ENCODE data around the gene SUCLG2. TPM values are rescaled to one million over a fixed set of nuclear protein-coding genes. Genes with fewer than 3 reads are reported as not detected.

SUCLG2 gene
- polyA plus RNA-seq, 1 donor (not counting 4 experiments of a cell fraction or from before 2014, with no cell fraction given) = 26.7 TPM

- Histone ChIP-seq H2AFZ (ENCODE audit: control insufficient read depth, low read length) (no peak overlapping the region), H3K4me1 (ENCODE audit: control insufficient read depth, extremely low read depth, insufficient read depth, low read length) (no peaks in the 10 kb centered on the region), H3K36me3 (ENCODE audit: control insufficient read depth in 2 of 2, extremely low read depth in 1 of 2, insufficient read depth in 2 of 2, low read length in 2 of 2) (no peaks in the 10 kb centered on the region), H3K79me2 (ENCODE audit: control insufficient read depth, insufficient read depth, low read length) (no peaks in the 10 kb centered on the region), H4K20me1 (ENCODE audit: control insufficient read depth, extremely low read depth, insufficient read depth, low read length) (no peaks in the 10 kb centered on the region), H3K9me1 (ENCODE audit: control insufficient read depth, extremely low read depth, insufficient read depth, low read length) (no peaks in the 10 kb centered on the region), H3K4me2 (ENCODE audit: control insufficient read depth, extremely low read depth, insufficient read depth, low read depth, low read length) (no peak overlapping the region), H3K27ac (ENCODE audit: control insufficient read depth, insufficient read depth, low read length) (no peak overlapping the region), H3K9me3 (ENCODE audit: control insufficient read depth, low read depth, low read length) (no peaks in the 10 kb centered on the region), H3K27me3 (ENCODE audit: control insufficient read depth, extremely low read depth, insufficient read depth, low read length) (no peaks in the 10 kb centered on the region), H3K9ac (ENCODE audit: control insufficient read depth, extremely low read depth, insufficient read depth, low read length) (no peak overlapping the region), H3K4me3 (ENCODE audit: control insufficient read depth in 2 of 3, extremely low read depth in 1 of 3, insufficient read depth in 2 of 3, low read depth in 1 of 3, low read length in 3 of 3) (no peak overlapping the region)
- TF ChIP-seq EZH2 (IDR thresholded peaks at IDR 0.05; ENCODE audit: low read length) (no peak), CTCF (optimal IDR thresholded peaks at IDR 0.05 in 1 of 3, IDR thresholded peaks at IDR 0.05 in 1 of 3, conservative IDR thresholded peaks at IDR 0.05 in 1 of 3; ENCODE audit: extremely low read depth in 1 of 3, insufficient read depth in 2 of 3, low read length in 3 of 3) (no peak)
- dilution Hi-C loops (cut with MboI; ENCODE audit: extremely low pct_ligation_motif_present, low sequenced_read_pairs) = no loop called here
- no peak for FAIRE-seq
- DNase-seq (ENCODE audit: low read depth, low spot score) = no peak
These were observed 319.8 kb downstream of the SUCLG2 start for GRCh38 chr3:67334588-67334987.

GRCh38 chr3:67329358-67329757, 325.1 kb downstream of the SUCLG2 start:
- Histone ChIP-seq H3K4me3 (ENCODE audit: control insufficient read depth in 2 of 3, extremely low read depth in 1 of 3, insufficient read depth in 2 of 3, low read depth in 1 of 3, low read length in 3 of 3) (no peak overlapping the region), H3K36me3 (ENCODE audit: control insufficient read depth in 2 of 2, extremely low read depth in 1 of 2, insufficient read depth in 2 of 2, low read length in 2 of 2) (no peaks in the 10 kb centered on the region), H3K79me2 (ENCODE audit: control insufficient read depth, insufficient read depth, low read length) (no peaks in the 10 kb centered on the region), H3K4me2 (ENCODE audit: control insufficient read depth, extremely low read depth, insufficient read depth, low read depth, low read length) (no peak overlapping the region), H3K4me1 (ENCODE audit: control insufficient read depth, extremely low read depth, insufficient read depth, low read length) (no peaks in the 10 kb centered on the region), H3K9ac (ENCODE audit: control insufficient read depth, extremely low read depth, insufficient read depth, low read length) (no peak overlapping the region), H4K20me1 (ENCODE audit: control insufficient read depth, extremely low read depth, insufficient read depth, low read length) (no peaks in the 10 kb centered on the region), H3K27ac (ENCODE audit: control insufficient read depth, insufficient read depth, low read length) (no peak overlapping the region), H3K9me1 (ENCODE audit: control insufficient read depth, extremely low read depth, insufficient read depth, low read length) (no peaks in the 10 kb centered on the region), H3K27me3 (ENCODE audit: control insufficient read depth, extremely low read depth, insufficient read depth, low read length) (no peaks in the 10 kb centered on the region), H2AFZ (ENCODE audit: control insufficient read depth, low read length) (no peak overlapping the region), H3K9me3 (ENCODE audit: control insufficient read depth, low read depth, low read length) (no peaks in the 10 kb centered on the region)
- DNase-seq (ENCODE audit: low read depth, low spot score) = no peak
- dilution Hi-C loops (cut with MboI; ENCODE audit: extremely low pct_ligation_motif_present, low sequenced_read_pairs) = no loop called here
- no peak for FAIRE-seq
- TF ChIP-seq CTCF (optimal IDR thresholded peaks at IDR 0.05 in 1 of 3, IDR thresholded peaks at IDR 0.05 in 1 of 3, conservative IDR thresholded peaks at IDR 0.05 in 1 of 3; ENCODE audit: extremely low read depth in 1 of 3, insufficient read depth in 2 of 3, low read length in 3 of 3) (no peak), EZH2 (IDR thresholded peaks at IDR 0.05; ENCODE audit: low read length) (no peak)
